Liver (tissue), 9 donors: Measurements from ENCODE around the gene PSRC1. TPM values are rescaled to one million over a fixed set of nuclear protein-coding genes. Genes with fewer than 3 reads are reported as not detected.

Experiments used
- DNase-seq: peaks from one replicate; pipeline ENCODE4 v3.0.0-alpha.2; 2017; ENCODE audit warnings: low spot score
- H3K27ac ChIP-seq, 2 donors: one replicate each; pipeline ENCODE4 v1.7.0; 2013; ENCODE audit warnings: inconsistent platforms in 2 of 2, low read length in 2 of 2, control low read depth in 1 of 2, low read depth in 1 of 2, mild to moderate bottlenecking in 1 of 2
- H3K27me3 ChIP-seq, 4 donors: one replicate each; pipeline versions ENCODE4 v1.6.1 to v1.7.0; 2013; ENCODE audit warnings: low read length in 3 of 4, inconsistent platforms in 1 of 4, mild to moderate bottlenecking in 1 of 4, moderate library complexity in 1 of 4; ENCODE audit not compliant: control insufficient read depth in 4 of 4, insufficient read depth in 4 of 4
- H3K36me3 ChIP-seq, 4 donors: one replicate each; pipeline versions ENCODE4 v1.6.1 to v1.7.0; 2013; ENCODE audit warnings: low read length in 3 of 4, mild to moderate bottlenecking in 3 of 4, low read depth in 1 of 4, moderate library complexity in 1 of 4; ENCODE audit not compliant: control insufficient read depth in 4 of 4, insufficient read depth in 3 of 4
- H3K4me1 ChIP-seq, 4 donors: one replicate each; pipeline versions ENCODE4 v1.6.1 to v1.7.0; 2013; ENCODE audit warnings: low read length in 3 of 4, mild to moderate bottlenecking in 3 of 4, moderate library complexity in 1 of 4; ENCODE audit not compliant: control insufficient read depth in 4 of 4, insufficient read depth in 4 of 4
- H3K4me3 ChIP-seq, 3 donors: one replicate each; pipeline versions ENCODE4 v1.6.1 to v1.7.0; 2013; ENCODE audit warnings: low read length in 3 of 3, control low read depth in 1 of 3, low read depth in 1 of 3, mild to moderate bottlenecking in 1 of 3
- H3K9ac ChIP-seq, 2 donors: one replicate each; pipeline ENCODE4 v1.7.0; 2013; ENCODE audit warnings: low read length in 2 of 2, mild to moderate bottlenecking in 2 of 2, moderate library complexity in 2 of 2, control low read depth in 1 of 2, low read depth in 1 of 2
- H3K9me3 ChIP-seq, 4 donors: one replicate each; pipeline versions ENCODE4 v1.6.1 to v1.7.0; 2013; ENCODE audit warnings: low read length in 3 of 4; ENCODE audit not compliant: control insufficient read depth in 4 of 4
- CTCF ChIP-seq: fragments of 150-350 bp; IDR thresholded peaks from 2 replicates; pipeline ENCODE4 v1.5.1; 2017; ENCODE audit warnings: improper control_type of control experiment, low read depth, low read length; ENCODE audit not compliant: missing input control
- EGR1 ChIP-seq, 2 donors: IDR thresholded peaks; 2 replicates each; pipeline ENCODE4 v1.6.1; 2016 to 2018; ENCODE audit warnings: antibody characterized with exemption in 2 of 2, low read depth in 2 of 2
- FOXA1 ChIP-seq: IDR thresholded peaks from 2 replicates; pipeline ENCODE4 v1.6.1; 2016; ENCODE audit warnings: antibody characterized with exemption
- GABPA ChIP-seq, 2 donors: IDR thresholded peaks in 1 of 2; conservative IDR thresholded peaks in 1 of 2; 2 replicates each; pipeline ENCODE4 v1.6.1; 2016; ENCODE audit warnings: antibody characterized with exemption in 2 of 2, mild to moderate bottlenecking in 1 of 2, moderate library complexity in 1 of 2
- HNF4A ChIP-seq, 2 donors: conservative IDR thresholded peaks; 2 replicates each; pipeline ENCODE4 v1.6.1; 2016; ENCODE audit warnings: antibody characterized with exemption in 2 of 2, mild to moderate bottlenecking in 2 of 2
- HNF4G ChIP-seq: IDR thresholded peaks from 2 replicates; pipeline ENCODE4 v1.6.1; 2016; ENCODE audit warnings: antibody characterized with exemption
- JUND ChIP-seq, 2 donors: IDR thresholded peaks; 2 replicates each; pipeline ENCODE4 v1.6.1; 2016; ENCODE audit warnings: antibody characterized with exemption in 2 of 2
- MAX ChIP-seq: IDR thresholded peaks from 2 replicates; pipeline ENCODE4 v1.6.1; 2016; ENCODE audit warnings: antibody characterized with exemption
- NR2F2 ChIP-seq: IDR thresholded peaks from 2 replicates; pipeline ENCODE4 v1.6.1; 2016; ENCODE audit warnings: antibody characterized with exemption
- RAD21 ChIP-seq, 2 donors: IDR thresholded peaks; 2 replicates each; pipeline ENCODE4 v1.6.1; 2016; ENCODE audit warnings: antibody characterized with exemption in 2 of 2, mild to moderate bottlenecking in 2 of 2
- RXRA ChIP-seq, 2 donors: IDR thresholded peaks; 2 replicates each; pipeline ENCODE4 v1.6.1; 2017 to 2018; ENCODE audit warnings: antibody characterized with exemption in 2 of 2, mild to moderate bottlenecking in 1 of 2
- SP1 ChIP-seq: IDR thresholded peaks from 2 replicates; pipeline ENCODE4 v1.6.1; 2018; ENCODE audit warnings: antibody characterized with exemption, mild to moderate bottlenecking
- TAF1 ChIP-seq: conservative IDR thresholded peaks from 2 replicates; pipeline ENCODE4 v1.6.1; 2016; ENCODE audit warnings: antibody characterized with exemption, mild to moderate bottlenecking
- YY1 ChIP-seq: IDR thresholded peaks from 2 replicates; pipeline ENCODE4 v1.6.1; 2016; ENCODE audit warnings: antibody characterized with exemption, mild to moderate bottlenecking
- WGBS: extraction: QIAGEN DNeasy Blood & Tissue Kit; methylation state at CpG from one replicate; pipeline ENCODE4 v1.1.7; 2013; 5-methylcytosine and 5-hydroxymethylcytosine counted together
- polyA plus RNA-seq, 2 donors: library from polyadenylated mRNA; stranded (reverse) in 1 of 2; unstranded in 1 of 2; fragments of 200-250 nt in 1 of 2; fragments of >200 nt in 1 of 2; fragmentation: Nextera tagmentation in 1 of 2; extraction: Ambion mirVana in 1 of 2; gene quantifications; one replicate each; pipeline versions ENCODE4 v1.2.1 to v1.2.3, GENCODE V29; 2013 to 2015
- total RNA-seq, 2 donors: library from RNA; depleted of rRNA; stranded (reverse); fragments of >200 nt; gene quantifications; one replicate each; pipeline ENCODE4 v1.2.3, GENCODE V29; 2014
- TF ChIP-seq, protein P1 (sequence below): IDR thresholded peaks from 2 replicates; pipeline ENCODE4 v1.6.1; 2016; ENCODE audit warnings: antibody characterized with exemption
- TF ChIP-seq, protein P2 (sequence below): IDR thresholded peaks from 2 replicates; pipeline ENCODE4 v1.6.1; 2016; ENCODE audit warnings: antibody characterized with exemption
- donor health status: healthy.
- donor health status: healthy.
- donor health status: healthy.
- donor health status: healthy.
- donor health status: healthy.

PSRC1 gene
- total and polyA plus RNA-seq, 4 donors: 0.25 to 2.6 (median 1.1) TPM

GRCh38 chr1:109235137-109235536, 47.8 kb downstream of the PSRC1 start:
- DNase-seq: no peak
- no peaks in the 10 kb centered on the region for H3K9me3 ChIP-seq
- H3K4me3 ChIP-seq: no peak overlapping the region
- TF ChIP-seq TAF1 (no peak), RXRA (IDR thresholded peaks at IDR 0.05) (no peak), NR2F2 (no peak), FOXA1 (no peak), CTCF (no peak), HNF4A (conservative IDR thresholded peaks at IDR 0.05) (no peak), HNF4G (no peak), EGR1 (IDR thresholded peaks at IDR 0.05; ENCODE audit: low read depth in 2 of 2) (no peak), MAX (no peak)
- TF ChIP-seq, protein P1, sequence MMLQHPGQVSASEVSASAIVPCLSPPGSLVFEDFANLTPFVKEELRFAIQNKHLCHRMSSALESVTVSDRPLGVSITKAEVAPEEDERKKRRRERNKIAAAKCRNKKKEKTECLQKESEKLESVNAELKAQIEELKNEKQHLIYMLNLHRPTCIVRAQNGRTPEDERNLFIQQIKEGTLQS: no peak
- TF ChIP-seq, protein P2, sequence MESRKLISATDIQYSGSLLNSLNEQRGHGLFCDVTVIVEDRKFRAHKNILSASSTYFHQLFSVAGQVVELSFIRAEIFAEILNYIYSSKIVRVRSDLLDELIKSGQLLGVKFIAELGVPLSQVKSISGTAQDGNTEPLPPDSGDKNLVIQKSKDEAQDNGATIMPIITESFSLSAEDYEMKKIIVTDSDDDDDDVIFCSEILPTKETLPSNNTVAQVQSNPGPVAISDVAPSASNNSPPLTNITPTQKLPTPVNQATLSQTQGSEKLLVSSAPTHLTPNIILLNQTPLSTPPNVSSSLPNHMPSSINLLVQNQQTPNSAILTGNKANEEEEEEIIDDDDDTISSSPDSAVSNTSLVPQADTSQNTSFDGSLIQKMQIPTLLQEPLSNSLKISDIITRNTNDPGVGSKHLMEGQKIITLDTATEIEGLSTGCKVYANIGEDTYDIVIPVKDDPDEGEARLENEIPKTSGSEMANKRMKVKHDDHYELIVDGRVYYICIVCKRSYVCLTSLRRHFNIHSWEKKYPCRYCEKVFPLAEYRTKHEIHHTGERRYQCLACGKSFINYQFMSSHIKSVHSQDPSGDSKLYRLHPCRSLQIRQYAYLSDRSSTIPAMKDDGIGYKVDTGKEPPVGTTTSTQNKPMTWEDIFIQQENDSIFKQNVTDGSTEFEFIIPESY: no peak
- no peak overlapping the region for H3K9ac ChIP-seq
- 97% methylated on average over 7 of the region's 7 CpGs for WGBS
- no peak overlapping the region for H3K27ac ChIP-seq
- no peaks in the 10 kb centered on the region for H3K4me1 ChIP-seq
- peaks cover 10 to 71% (median 58%) of the 10 kb centered on the region in 4 donors for H3K36me3 ChIP-seq
- H3K27me3 ChIP-seq: no peaks in the 10 kb centered on the region

DNA sequence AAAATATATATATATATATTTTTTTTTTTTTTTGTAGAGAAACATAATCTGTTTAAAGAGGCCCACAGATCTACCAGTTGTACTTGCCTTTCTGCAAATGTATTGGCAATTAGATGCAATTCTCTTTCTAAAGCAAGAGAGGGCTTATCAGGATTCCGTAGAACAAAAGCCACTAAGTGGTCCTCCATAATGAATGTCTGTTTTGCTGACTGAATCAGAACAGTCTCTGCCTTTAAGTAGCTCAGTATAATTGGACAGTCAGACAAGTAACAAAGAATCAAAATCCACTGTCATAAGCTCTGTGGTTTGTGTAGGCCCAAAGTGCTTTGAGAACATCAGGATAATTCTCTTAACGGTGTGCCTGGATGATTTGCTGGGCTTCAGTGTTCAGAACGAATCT, 51.9 kb downstream of the PSRC1 start:
- no peaks in the 10 kb centered on the region for H3K27me3 ChIP-seq
- peaks cover 13 to 52% (median 48%) of the 10 kb centered on the region in 4 donors for H3K36me3 ChIP-seq
- no peak for TF ChIP-seq JUND (IDR thresholded peaks at IDR 0.05)
- TF ChIP-seq, protein P2: no peak
- TF ChIP-seq HNF4A (conservative IDR thresholded peaks at IDR 0.05): no peak
- no peak for TF ChIP-seq MAX
- no peak for TF ChIP-seq SP1
- TF ChIP-seq GABPA (IDR thresholded peaks at IDR 0.05 in 1 of 2, conservative IDR thresholded peaks at IDR 0.05 in 1 of 2): no peak
- TF ChIP-seq YY1: no peak
- TF ChIP-seq RAD21 (IDR thresholded peaks at IDR 0.05): no peak
- TF ChIP-seq FOXA1: no peak
- TF ChIP-seq EGR1 (IDR thresholded peaks at IDR 0.05; ENCODE audit: low read depth in 2 of 2): no peak
- no peak for TF ChIP-seq NR2F2
- H3K9me3 ChIP-seq: no peaks in the 10 kb centered on the region
- no peak overlapping the region for H3K9ac ChIP-seq
- DNase-seq: no peak
- H3K4me3 ChIP-seq: no peak overlapping the region
- H3K4me1 ChIP-seq: peaks cover 0 to 5% (median 1%) of the 10 kb centered on the region in 4 donors
- WGBS: 93% methylated on average over 3 of the region's 3 CpGs
- H3K27ac ChIP-seq: no peak overlapping the region

Other genes with a start within 250 kb of the PSRC1 start
- gene WDR47, start 241.0 kb downstream of the PSRC1 start, total RNA-seq: 1 to 10 TPM; 2.9 to 4.1 TPM
- gene WDR47, start 241.0 kb downstream of the PSRC1 start, polyA plus RNA-seq: 1 to 10 TPM; 1.2 to 2.1 TPM
- 10 to 100 TPM; 19.3 to 31.7 TPM for gene TAF13, start 207.1 kb downstream of the PSRC1 start, total RNA-seq
- 10 to 100 TPM; 17.9 to 21.0 TPM for gene TAF13, start 207.1 kb downstream of the PSRC1 start, polyA plus RNA-seq
- 10 to 100 TPM; 13.6 to 15.4 TPM for gene TMEM167B, start 192.4 kb downstream of the PSRC1 start, total RNA-seq
- gene TMEM167B, start 192.4 kb downstream of the PSRC1 start, polyA plus RNA-seq: 10 to 100 TPM in 1 of 2 donors, 1 to 10 TPM in 1; 5.4 to 12.7 TPM
- under 1 TPM; 0.17 to 0.42 TPM for gene ELAPOR1, start 169.0 kb downstream of the PSRC1 start, total RNA-seq
- under 1 TPM in 1 of 2 donors, not detected in 1; 0.13 TPM for gene ELAPOR1, start 169.0 kb downstream of the PSRC1 start, polyA plus RNA-seq
- 100 to 1,000 TPM in 1 of 2 donors, 10 to 100 TPM in 1; 57.5 to 104 TPM for gene SARS1, start 69.2 kb downstream of the PSRC1 start, total RNA-seq
- gene SARS1, start 69.2 kb downstream of the PSRC1 start, polyA plus RNA-seq: 100 to 1,000 TPM in 1 of 2 donors, 10 to 100 TPM in 1; 81.8 to 132 TPM
- gene CELSR2, start 33.6 kb downstream of the PSRC1 start, total RNA-seq: 1 to 10 TPM; 1.5 to 1.6 TPM
- gene CELSR2, start 33.6 kb downstream of the PSRC1 start, polyA plus RNA-seq: under 1 TPM; 0.73 to 0.78 TPM
- gene MYBPHL, start 23.9 kb upstream of the PSRC1 start, total RNA-seq: not detected
- gene MYBPHL, start 23.9 kb upstream of the PSRC1 start, polyA plus RNA-seq: not detected
- gene SORT1, start 114.8 kb upstream of the PSRC1 start, total RNA-seq: 10 to 100 TPM in 1 of 2 donors, 1 to 10 TPM in 1; 5.4 to 10.6 TPM
- 1 to 10 TPM; 1.0 to 1.3 TPM for gene SORT1, start 114.8 kb upstream of the PSRC1 start, polyA plus RNA-seq
- 10 to 100 TPM; 26.3 to 73.2 TPM for gene PSMA5, start 143.3 kb upstream of the PSRC1 start, total RNA-seq
- gene PSMA5, start 143.3 kb upstream of the PSRC1 start, polyA plus RNA-seq: 10 to 100 TPM; 62.5 to 88.6 TPM
- gene SYPL2, start 183.4 kb upstream of the PSRC1 start, total RNA-seq: 1 to 10 TPM in 1 of 2 donors, under 1 TPM in 1; 0.14 to 4.4 TPM
- gene SYPL2, start 183.4 kb upstream of the PSRC1 start, polyA plus RNA-seq: 1 to 10 TPM; 3.0 to 4.7 TPM
- 1 to 10 TPM in 1 of 2 donors, under 1 TPM in 1; 0.61 to 1.6 TPM for gene ATXN7L2, start 200.8 kb upstream of the PSRC1 start, total RNA-seq
- 1 to 10 TPM; 1.0 to 1.7 TPM for gene ATXN7L2, start 200.8 kb upstream of the PSRC1 start, polyA plus RNA-seq
- 1 to 10 TPM; 2.5 to 2.8 TPM for gene CYB561D1, start 210.9 kb upstream of the PSRC1 start, total RNA-seq
- gene CYB561D1, start 210.9 kb upstream of the PSRC1 start, polyA plus RNA-seq: 1 to 10 TPM; 1.3 to 1.5 TPM
- 1 to 10 TPM in 1 of 2 donors, under 1 TPM in 1; 0.75 to 4.6 TPM for gene AMIGO1, start 226.6 kb upstream of the PSRC1 start, total RNA-seq
- gene AMIGO1, start 226.6 kb upstream of the PSRC1 start, polyA plus RNA-seq: 1 to 10 TPM; 1.7 to 2.0 TPM